ENCODE data around the gene ZNF512B. TPM values are rescaled to one million over a fixed set of nuclear protein-coding genes. Genes with fewer than 3 reads are reported as not detected.

The ZNF512B gene
- total and polyA plus RNA-seq, 4 donors, result 1.8 to 11.8 (median 9.8) TPM

- H3K27ac ChIP-seq (ENCODE audit: low read depth in 1 of 2, low read length in 2 of 2), result no peak overlapping the region
Measured at GRCh38 chr20:64005394-64005793, 35.7 kb upstream of the ZNF512B start.

GRCh38 chr20:64003960-64004725 lies 34.4 kb upstream of the ZNF512B start:
- no peak overlapping the region for H3K9ac ChIP-seq (ENCODE audit: low read depth in 1 of 2, low read length in 2 of 2)
- no peak for DNase-seq (ENCODE audit: low spot score)
- no peaks in the 10 kb centered on the region for H3K9me3 ChIP-seq (ENCODE audit: control insufficient read depth in 4 of 4, low read length in 3 of 4)
- 92% methylated on average over 7 of the region's 7 CpGs for WGBS
- no peak overlapping the region for H3K27ac ChIP-seq (ENCODE audit: low read depth in 1 of 2, low read length in 2 of 2)
- H3K36me3 ChIP-seq (ENCODE audit: control insufficient read depth in 4 of 4, insufficient read depth in 3 of 4, low read depth in 1 of 4, low read length in 3 of 4), result peaks cover 17 to 73% (median 52%) of the 10 kb centered on the region in 4 donors
- TF ChIP-seq FOXA2 (IDR thresholded peaks at IDR 0.05) (no peak), ZBTB33 (IDR thresholded peaks at IDR 0.05) (no peak), NR2F2 (IDR thresholded peaks at IDR 0.05) (no peak), MAX (IDR thresholded peaks at IDR 0.05) (no peak), RXRA (IDR thresholded peaks at IDR 0.05) (no peak), TAF1 (conservative IDR thresholded peaks at IDR 0.05) (no peak), CTCF (IDR thresholded peaks at IDR 0.05; ENCODE audit: low read depth, low read length, missing input control) (no peak)
- no peak overlapping the region for H3K4me3 ChIP-seq (ENCODE audit: low read depth in 1 of 3, low read length in 3 of 3)
- H3K27me3 ChIP-seq (ENCODE audit: control insufficient read depth in 4 of 4, insufficient read depth in 4 of 4, low read length in 3 of 4), result no peaks in the 10 kb centered on the region
- no peaks in the 10 kb centered on the region for H3K4me1 ChIP-seq (ENCODE audit: control insufficient read depth in 4 of 4, insufficient read depth in 4 of 4, low read length in 3 of 4)

More at GRCh38 chr20:64005394-64005793, 35.7 kb upstream of the ZNF512B start:
- WGBS, result 77% methylated on average over 6 of the region's 6 CpGs
- no peak for TF ChIP-seq SP1 (IDR thresholded peaks at IDR 0.05)
- no peak for TF ChIP-seq ATF3 (IDR thresholded peaks at IDR 0.05)
- TF ChIP-seq RAD21 (IDR thresholded peaks at IDR 0.05), result no peak
- TF ChIP-seq ZBTB33 (IDR thresholded peaks at IDR 0.05), result no peak
- TF ChIP-seq HNF4G (IDR thresholded peaks at IDR 0.05), result no peak
- TF ChIP-seq TAF1 (conservative IDR thresholded peaks at IDR 0.05), result no peak
- TF ChIP-seq RXRA (IDR thresholded peaks at IDR 0.05), result peak in 1 of 2 donors; percentile 31
- no peak for TF ChIP-seq MAX (IDR thresholded peaks at IDR 0.05)
- peak in 1 of 2 donors; percentile 16 for TF ChIP-seq HNF4A (conservative IDR thresholded peaks at IDR 0.05)
- no peak for TF ChIP-seq EGR1 (IDR thresholded peaks at IDR 0.05; ENCODE audit: low read depth in 2 of 2)
- no peak overlapping the region for H3K4me3 ChIP-seq (ENCODE audit: low read depth in 1 of 3, low read length in 3 of 3)
- no peak overlapping the region for H3K9ac ChIP-seq (ENCODE audit: low read depth in 1 of 2, low read length in 2 of 2)
- H3K36me3 ChIP-seq (ENCODE audit: control insufficient read depth in 4 of 4, insufficient read depth in 3 of 4, low read depth in 1 of 4, low read length in 3 of 4), result peaks cover 12 to 66% (median 47%) of the 10 kb centered on the region in 4 donors
- no peak for DNase-seq (ENCODE audit: low spot score)
- no peaks in the 10 kb centered on the region for H3K4me1 ChIP-seq (ENCODE audit: control insufficient read depth in 4 of 4, insufficient read depth in 4 of 4, low read length in 3 of 4)
- H3K9me3 ChIP-seq (ENCODE audit: control insufficient read depth in 4 of 4, low read length in 3 of 4), result no peaks in the 10 kb centered on the region
- no peaks in the 10 kb centered on the region for H3K27me3 ChIP-seq (ENCODE audit: control insufficient read depth in 4 of 4, insufficient read depth in 4 of 4, low read length in 3 of 4)
